IPS-11a (cell line): ENCODE measurements around the gene VSTM4.

Experiments used
- H3K4me3 ChIP-seq: one replicate; pipeline ENCODE4 v1.5.1; 2013; ENCODE audit warnings: low read depth, low read length, control low read depth

VSTM4 gene

DNA sequence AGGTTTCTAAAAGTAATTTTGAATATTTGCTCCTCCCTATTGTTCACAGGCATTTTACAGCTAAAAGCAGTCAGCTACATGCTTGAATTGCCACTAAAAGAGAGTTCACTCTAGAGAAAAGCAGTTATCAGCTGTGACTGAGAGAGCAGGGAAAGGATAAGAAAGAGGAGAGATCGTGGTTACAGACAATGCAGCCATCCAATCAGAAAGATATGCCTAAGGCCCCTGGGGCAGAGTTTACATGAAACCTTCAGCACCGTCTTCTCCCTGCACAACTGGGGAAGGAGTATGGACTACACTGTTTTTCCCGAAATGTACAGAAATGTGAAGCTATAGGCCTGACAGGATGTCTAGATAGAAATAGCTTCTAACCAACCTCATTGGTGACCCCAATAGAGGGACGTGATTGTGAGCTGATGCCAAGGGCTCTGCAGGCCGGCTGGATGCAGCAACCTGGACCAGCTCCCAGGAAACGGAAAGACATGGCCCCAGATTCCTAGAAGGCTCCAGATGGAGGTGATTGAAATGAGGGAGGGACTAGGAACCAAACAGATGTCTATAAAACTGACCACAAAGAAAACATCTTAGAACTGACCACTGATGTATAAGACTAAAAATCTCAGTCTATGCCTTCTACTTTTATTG lies 3.2 kb upstream of the VSTM4 start:
- no peak overlapping the region for H3K4me3 ChIP-seq

DNA sequence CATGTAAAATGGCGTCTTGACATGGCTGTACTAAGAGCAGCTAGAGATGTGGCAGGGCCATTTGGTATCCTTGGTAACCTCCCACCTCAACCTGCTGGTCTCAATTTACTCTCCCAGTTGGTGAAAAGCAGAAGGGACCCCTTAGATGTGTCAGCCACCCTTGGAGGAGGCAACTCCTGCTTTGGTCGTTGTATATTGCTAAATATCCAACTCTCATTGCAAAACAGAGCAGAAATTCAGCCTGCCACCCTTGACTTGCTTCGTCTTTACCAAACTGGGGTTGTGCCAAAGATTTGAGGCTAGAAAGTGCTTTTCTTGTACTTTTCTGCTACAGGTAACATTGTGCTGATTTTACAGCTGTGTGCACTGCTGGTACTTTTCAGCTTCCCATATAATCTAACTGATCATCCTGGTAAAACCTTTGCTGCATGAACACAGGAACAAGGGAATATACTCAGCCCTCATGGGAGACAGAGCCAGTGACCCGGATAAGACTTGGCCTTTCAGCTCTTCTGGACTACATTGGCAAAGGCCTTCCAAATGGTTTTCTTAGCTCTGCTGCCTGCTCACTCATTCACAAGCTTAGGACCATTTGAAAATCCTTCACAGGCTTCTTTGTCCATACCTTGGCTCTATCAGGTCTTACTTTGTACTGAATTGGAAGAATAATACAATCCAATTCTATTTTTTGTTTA lies 2.2 kb upstream of the VSTM4 start:
- no peak overlapping the region for H3K4me3 ChIP-seq

DNA sequence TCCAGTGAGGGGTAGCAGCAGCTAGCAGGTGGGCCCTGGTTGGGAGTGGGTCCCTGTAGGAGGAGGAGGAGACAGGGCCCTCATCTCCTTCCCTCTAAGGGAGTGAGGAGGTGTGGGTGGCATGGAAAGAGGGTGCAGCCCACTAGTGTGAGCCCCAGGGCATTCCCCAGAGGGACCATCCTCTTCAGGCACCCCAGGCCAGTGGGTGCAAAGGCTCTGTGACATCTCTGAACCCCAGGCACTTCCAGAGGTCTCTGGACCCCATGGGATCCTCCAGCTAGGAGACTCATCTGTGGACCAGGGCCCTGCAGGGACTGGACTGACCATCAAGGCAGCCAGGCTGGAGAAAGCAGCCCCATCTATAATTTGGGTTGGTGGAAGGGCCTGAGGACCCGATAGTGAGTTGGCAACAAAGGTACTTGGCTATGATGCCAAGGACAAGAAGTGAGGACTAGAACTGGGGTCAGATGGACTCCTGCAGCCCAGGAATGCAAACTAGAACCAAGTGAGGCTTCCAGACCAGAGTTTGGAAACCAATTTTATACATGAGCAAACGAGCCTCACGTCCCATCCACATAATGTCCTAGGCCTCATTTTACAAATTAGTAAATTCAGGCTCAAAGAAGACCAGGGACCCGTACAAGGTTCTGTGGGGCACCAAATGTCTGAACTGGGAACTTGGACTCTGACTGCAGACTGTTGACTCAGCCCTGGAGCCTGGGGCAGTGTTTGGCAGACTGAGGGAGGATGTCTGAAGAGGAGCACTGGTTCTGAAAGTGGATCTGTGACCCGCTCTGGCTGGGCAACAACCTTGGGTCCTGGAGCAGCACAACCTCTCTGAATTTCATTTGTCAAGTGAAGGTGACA lies 1.4 kb upstream of the VSTM4 start:
- no peak overlapping the region for H3K4me3 ChIP-seq

DNA sequence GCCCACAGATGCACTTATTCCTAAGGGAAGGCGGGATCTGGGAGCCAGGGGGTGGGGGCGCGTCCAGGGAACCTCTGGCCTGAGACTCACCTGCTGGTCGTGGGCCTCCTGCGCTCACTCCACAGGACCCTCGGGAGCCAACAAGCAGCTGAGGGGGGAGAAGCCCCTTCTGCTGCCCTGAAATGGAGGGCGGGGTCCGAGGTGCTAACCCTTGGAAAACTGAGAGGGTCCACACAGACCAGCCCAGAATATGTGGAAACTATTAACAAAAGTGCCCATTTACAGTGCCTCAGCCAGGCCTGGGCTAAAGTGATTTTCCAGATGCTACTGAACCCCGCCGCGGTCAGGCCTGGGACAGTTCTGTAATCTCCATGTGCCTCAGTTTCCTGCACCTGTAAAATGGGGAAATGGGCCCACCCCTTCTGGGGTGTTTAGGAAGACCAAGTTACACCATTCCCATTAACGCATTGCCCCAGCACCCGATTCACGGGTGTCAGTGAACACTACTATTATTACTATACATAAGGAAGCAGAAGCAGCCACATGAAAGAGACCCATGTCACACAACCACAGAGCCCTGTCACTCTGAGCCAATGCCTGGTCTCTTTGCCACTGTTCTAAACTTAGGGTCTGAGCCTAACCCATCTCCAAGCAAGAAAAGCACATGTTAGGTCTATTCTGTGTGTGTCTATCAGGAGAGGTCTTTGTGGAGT lies 630 bp upstream of the VSTM4 start:
- peak overlapping the region; percentile 39 for H3K4me3 ChIP-seq

DNA sequence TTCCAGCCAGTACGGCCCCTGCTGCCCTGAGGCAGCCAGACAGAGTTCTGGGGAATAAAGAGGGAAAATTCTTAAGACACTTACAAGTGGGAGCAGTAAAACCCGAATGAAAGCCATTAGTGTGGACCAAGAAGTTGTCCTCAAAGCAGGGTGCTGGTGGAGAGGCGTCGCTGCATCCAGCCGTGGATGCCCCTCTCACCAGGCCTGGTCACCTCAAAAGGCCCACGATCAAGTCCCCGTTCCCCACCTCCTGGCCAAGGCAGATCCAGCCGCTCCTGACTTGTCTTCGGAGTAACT lies 656 bp downstream of the VSTM4 start:
- peak overlapping the region; percentile 39 for H3K4me3 ChIP-seq

DNA sequence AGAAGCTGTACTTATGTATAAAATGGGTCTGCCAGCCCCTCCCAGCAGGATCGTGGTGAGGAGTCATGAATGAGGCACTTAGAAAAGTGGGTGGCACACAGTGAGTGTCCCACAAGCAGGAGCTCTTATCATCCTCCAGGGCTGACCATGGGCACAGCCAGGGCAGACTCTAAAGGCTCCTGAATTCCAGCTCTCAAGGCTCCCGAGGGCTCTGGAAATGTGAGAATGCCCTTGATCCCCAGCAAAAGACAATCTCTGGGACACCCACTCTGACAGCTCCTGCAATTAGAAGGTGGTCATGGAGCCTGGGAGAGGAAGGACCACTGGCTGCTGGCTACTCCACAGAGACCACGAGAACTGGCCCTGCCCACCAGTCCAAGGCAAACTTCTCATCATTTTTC lies 1.6 kb downstream of the VSTM4 start:
- H3K4me3 ChIP-seq: no peak overlapping the region

DNA sequence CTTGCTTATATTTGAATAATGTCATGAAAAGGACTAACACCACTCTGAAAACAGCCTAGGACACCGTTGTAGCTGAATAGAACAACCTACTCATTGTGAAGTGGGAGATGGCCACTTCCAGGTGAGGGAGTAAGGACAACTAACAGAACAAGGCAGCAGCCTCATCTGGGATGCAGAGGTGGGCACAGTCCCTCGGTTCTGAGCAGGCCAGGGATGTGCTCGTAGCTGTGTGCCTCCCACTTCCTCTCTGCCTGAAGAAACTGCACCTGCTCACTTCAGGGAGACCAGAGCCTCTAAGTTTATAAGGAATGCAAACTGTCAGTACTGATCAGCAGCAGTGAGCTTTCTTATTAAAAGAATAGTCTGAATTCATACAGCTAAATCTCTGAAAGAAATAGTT lies 2.5 kb downstream of the VSTM4 start:
- H3K4me3 ChIP-seq: no peak overlapping the region

DNA sequence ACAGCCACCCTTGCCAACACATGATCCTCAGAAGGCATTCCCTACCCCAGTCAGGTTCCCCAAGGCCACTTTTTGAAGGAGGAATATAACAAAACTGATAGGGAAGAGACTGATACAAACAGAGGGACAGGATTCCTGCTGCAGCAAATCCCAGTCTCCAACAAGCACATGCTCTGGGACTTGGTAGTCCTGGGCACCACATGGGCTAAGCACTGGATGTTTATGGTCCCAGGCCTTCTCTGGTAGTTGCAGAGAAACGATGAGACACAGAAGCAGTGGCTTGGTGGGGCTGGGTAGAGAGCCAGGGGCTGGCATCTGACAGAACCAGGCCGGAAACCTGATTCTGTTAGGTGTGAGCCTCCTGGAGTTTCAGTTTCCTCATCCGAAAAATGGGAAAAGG lies 3.2 kb downstream of the VSTM4 start:
- H3K4me3 ChIP-seq: no peak overlapping the region

DNA sequence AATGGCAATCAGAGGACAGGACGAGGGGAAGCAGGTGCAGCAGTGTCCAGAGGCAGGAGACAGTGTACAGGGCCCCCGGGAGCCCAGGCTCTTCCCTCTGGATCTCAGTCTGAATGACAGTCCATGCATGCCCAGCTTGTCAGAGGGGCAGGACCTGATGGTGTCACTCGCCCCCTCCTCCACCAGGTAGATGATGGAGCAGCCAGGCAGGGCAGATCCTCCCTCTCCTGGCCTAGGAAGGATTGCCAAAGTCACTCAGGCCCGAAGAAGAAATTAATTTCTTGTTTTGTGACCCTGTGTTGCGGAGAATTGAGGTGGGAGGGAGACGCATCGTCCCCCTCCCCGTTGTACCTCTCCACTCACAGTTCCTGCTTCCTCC lies 4.0 kb downstream of the VSTM4 start:
- no peak overlapping the region for H3K4me3 ChIP-seq

DNA sequence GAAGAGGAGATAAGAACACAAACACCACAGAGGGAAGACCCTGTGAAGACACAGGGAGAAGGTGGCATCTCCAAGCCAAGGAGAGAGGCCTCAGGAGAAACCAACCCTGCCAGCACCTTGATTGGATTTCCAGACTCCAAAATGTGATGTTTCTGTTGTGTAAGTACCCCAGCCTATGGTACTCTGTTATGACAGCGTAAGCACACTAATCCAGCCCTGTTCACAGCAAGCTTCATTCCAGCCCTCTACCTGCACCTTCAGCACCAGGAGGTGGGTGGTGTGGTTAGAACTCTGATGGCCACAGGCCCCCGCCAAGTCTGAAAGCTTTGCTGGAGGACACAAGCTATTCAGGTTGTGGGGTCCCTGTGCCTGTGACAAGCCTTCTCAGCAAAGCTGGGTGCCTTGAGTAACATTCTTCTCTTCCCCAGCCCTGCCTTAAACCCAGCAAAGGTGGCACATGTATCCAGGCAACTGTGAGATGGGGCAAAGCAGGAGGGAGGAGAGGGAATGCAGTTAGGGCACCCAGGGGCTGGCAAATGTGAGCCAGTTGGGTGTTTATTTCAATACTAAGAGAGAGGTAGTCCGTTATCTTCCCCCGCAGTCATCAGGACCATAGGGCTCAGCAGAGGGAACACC lies 4.5 kb downstream of the VSTM4 start:
- no peak overlapping the region for H3K4me3 ChIP-seq

DNA sequence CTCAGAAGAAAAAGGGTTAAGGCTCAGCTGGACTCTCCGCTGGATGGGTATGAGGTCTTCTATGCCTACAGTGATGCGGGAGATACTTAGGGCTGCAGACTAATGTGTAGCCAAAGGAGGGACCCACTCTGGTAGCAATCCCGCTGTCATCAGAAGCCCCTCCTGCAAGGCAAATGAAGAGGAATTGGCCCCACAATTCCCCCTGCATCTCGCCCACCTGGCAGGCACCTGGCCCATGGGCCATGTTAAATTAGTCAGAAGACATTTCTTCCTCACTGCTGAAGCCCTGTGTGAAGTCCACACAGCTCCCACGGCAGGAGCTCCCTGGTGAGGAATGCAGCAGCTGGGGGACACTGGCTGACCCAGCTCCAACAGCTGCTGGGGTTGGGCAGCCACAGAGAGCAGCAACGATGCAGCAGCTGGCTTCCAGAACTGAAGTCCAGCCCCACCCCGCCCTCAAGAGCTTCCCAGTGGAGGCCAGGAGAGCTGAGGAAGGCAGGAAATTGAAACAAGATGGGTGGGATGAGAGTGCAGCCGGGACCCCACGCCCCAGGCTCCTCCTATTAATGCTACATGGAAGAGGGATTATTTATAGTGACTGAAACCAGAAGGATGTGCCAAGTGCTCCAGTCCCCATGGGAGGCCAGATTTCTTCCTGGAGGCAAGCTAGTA lies 5.5 kb downstream of the VSTM4 start:
- H3K4me3 ChIP-seq: no peak overlapping the region

DNA sequence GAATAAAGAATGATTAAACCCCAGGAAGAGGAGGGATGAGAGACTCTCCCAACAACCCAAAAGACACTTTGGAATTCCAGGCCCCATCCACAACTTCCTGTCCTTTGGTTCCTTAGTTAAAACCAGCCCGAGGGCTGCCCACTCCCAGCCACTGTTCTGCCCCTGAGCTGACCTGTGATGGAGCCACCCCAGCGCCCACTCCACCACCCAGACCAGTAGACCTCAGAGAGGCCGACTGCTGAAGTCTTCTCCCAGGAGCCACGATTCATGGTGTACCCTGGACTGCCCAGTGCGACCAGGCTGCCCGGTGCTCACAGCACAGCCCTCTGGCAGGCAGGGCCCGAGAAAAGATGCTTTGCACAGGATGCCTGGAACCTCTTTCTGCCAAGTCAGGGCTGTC lies 6.7 kb downstream of the VSTM4 start:
- H3K4me3 ChIP-seq: no peak overlapping the region

DNA sequence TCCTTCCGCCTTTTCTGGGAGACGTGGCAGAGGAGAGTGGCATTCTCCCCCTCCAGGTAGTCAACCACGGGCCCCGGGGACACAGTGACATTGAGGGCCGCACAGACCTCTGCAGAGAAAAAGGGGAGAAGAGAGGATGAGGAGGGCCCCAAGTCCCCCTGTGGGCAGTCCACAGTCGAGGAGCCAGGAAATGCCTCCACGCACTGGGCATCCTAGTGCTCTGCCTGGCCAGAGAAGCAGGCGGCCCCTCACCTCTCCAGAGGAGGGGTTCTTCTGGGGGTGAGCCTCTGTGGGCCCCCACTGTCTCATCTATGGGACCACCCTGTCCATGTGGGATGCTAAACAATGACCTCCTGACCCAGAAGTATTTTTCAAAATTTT lies 7.4 kb downstream of the VSTM4 start:
- no peak overlapping the region for H3K4me3 ChIP-seq

DNA sequence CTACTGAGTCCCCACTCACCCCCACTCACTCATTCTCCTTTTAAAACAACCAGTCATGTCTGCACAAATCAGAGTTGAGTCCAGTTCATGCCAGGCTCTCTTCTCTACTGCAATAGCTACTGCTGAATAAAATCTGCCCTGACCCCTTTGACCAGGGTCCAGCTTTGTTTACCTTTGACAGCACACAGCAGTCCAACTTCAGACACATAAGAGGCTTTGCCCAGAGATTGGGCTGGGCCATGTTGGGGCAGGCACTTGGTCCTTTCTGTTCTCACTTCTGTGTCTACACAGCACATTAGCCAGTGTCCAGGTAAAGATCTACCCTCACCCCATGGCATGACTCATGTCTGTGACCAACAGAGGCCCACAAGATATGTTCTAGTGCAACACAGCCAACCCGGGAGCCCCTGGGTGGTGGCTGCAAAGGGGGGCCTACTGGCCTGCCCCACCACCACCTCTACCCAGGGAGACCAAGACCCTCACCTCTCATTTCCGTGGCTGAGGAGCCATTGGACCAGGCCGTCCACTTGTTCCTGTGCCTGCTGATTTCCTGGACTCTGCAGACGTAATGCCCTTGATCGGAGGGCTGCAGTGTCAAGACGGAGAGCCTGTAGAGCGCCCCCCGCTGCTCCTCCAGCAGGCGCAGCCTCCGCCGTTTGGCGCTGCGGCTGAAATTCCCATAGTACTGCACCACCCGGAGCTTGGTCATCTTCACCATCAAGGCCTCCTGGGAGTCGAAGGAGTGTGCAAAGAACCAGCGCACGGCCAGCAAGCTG lies 8.0 kb downstream of the VSTM4 start:
- no peak overlapping the region for H3K4me3 ChIP-seq

DNA sequence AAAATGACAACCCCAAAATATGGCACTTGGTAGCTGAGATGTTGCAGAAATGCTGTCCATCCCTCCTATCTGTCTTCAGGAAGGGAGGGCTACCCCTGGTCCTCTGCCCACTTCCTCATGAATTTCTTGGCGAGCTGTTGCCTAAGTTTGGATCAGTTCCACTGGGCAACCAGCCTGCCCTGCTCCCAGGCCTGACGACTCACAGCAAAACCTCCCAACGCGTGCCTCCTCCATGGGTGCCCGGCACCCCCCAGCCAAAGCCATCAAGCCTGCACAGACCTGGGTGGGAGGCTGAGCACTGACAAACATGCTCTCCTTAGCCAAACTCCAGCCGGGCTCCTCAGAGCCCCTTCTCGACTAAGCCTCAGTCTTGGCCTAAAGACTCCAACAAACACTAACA lies 8.9 kb downstream of the VSTM4 start:
- H3K4me3 ChIP-seq: no peak overlapping the region

DNA sequence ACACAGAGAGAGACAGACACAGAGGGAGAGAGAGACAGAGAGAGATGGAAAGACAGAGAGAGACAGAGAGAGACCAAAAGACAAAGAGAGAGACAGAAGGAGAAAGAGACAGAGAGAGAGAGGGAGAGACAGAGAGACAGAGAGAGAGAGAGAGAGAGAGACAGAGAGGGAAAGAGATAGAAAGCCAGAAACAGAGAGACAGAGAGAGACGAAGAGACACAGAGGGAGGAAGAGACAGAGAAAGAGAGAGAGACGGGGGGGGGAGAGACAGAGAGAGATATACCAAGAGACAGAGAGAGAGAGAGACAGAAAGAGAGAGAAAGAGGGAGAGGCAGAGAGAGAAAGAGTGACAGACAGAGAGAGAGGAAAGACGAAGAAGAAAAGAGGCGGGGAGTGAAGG lies 10.2 kb downstream of the VSTM4 start:
- H3K4me3 ChIP-seq: no peak overlapping the region

DNA sequence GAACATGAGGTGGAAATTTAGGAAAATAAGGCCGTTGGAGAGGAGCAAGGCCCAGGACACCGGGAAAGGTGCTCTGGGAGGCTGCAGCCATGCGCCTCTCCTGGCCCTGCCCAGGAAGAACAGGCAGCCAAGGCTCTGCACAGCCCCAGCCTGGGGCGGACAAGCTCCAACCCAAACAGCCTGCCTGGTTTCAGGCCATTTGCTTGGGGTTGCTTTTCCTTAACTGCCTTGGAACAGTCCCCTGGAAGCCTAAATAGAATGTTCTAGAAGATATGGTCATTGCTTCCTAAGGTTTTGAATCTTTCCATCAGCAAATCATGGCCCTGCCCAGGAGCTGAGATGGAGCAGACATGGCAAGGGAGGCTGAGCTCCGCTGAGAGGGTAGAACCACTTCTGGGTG lies 11.0 kb downstream of the VSTM4 start:
- no peak overlapping the region for H3K4me3 ChIP-seq

DNA sequence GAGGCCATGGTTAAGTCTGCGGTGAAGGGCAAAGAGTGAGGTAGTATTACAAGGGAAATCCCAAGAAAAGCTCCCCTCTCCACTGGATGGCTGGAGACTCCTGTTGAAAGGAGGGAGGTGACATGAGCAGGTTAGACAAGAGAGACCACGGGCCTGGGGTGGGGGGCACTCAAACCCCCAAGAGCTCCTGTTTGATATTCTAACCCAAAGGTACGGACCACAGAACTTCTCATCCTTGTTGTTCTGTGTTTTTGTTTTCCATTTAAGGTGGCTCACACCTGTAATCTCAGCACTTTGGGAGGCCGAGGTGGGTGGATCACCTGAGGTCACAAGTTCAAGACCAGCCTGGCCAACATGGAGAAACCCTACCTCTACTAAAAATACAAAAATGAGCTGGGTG lies 11.6 kb downstream of the VSTM4 start:
- no peak overlapping the region for H3K4me3 ChIP-seq

DNA sequence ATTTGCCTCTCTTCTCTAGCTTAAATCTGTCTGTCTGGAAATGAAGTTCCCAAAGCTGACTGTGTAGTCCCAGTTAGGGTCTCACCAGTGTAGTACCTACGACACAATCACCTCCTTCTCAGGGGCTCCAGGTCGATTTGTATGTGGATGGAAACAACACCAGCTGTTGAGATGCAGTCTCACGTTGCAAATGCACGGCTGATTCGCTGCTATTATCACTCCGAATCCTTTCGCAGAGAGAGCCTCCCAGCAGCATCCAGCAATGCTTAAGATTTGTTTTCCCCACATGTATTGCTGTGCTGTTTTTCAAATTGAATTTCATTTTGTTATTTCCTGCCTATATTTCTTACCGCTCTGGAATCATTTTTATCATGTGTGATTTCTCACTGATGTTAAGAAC lies 16.3 kb downstream of the VSTM4 start:
- H3K4me3 ChIP-seq: no peak overlapping the region

DNA sequence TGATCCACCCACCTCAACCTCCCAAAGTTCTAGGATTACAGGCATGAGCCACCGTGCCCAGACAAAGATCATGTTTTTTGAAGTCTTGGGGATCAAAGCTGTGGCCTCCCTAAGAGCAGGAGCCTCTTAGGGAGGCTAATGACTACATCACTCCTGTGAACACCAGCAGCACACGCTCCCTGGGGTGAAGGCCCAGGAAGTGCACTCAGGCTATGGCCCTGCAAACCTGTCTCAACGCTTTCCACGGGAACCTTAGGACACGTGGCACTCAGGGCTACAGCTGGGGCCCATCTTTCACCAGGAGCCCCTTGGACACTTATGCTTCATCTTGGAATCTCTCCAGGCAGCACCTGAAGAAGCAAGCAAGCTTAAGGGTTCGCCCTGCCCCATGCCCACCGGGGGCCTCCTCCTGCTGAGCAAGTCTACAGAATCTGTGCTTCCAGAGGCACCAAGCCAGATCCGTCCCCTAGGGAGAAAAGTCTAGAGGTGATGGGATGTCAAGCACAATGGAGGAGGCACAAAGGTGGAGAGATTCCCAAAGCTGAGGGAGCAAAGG lies 18.4 kb downstream of the VSTM4 start:
- no peak overlapping the region for H3K4me3 ChIP-seq
